ENCODE data around the gene GSK3A.

Gene GSK3A

GRCh38 chr19:42242512-42243409 lies at the start of gene GSK3A:
TSS of gene GSK3A (minus strand) at chr19:42242602. CDS start at chr19:42242465, 137 bp downstream.
- DNase-seq: peak; percentile 99

- DNase-seq: no peak
These were observed 49.0 kb upstream of the GSK3A start for GRCh38 chr19:42291435-42291810.

GRCh38 chr19:42290523-42291434 lies 48.4 kb upstream of the GSK3A start:
- no peak for DNase-seq

GRCh38 chr19:42290136-42290522 lies 47.7 kb upstream of the GSK3A start:
- no peak for DNase-seq

- DNase-seq: no peak
These were observed 47.2 kb upstream of the GSK3A start for GRCh38 chr19:42289556-42290041.

- DNase-seq: no peak
These were observed 46.6 kb upstream of the GSK3A start for GRCh38 chr19:42288881-42289555.

GRCh38 chr19:42288387-42288786 lies 46.0 kb upstream of the GSK3A start:
- DNase-seq: no peak

GRCh38 chr19:42287827-42288107 lies 45.4 kb upstream of the GSK3A start:
- no peak for DNase-seq

- DNase-seq: no peak
These were observed 44.8 kb upstream of the GSK3A start for GRCh38 chr19:42287017-42287826.

GRCh38 chr19:42286349-42287016 lies 44.1 kb upstream of the GSK3A start:
- DNase-seq: no peak

GRCh38 chr19:42285988-42286348 lies 43.6 kb upstream of the GSK3A start:
- no peak for DNase-seq

GRCh38 chr19:42285541-42285941 lies 43.1 kb upstream of the GSK3A start:
- DNase-seq: no peak

- DNase-seq: no peak
These were observed 42.4 kb upstream of the GSK3A start for GRCh38 chr19:42284591-42285341.

GRCh38 chr19:42284066-42284501 lies 41.7 kb upstream of the GSK3A start:
- DNase-seq: no peak

- DNase-seq: peak; percentile 50
These were observed 41.0 kb upstream of the GSK3A start for GRCh38 chr19:42283188-42284065.

GRCh38 chr19:42282819-42283187 lies 40.4 kb upstream of the GSK3A start:
- DNase-seq: no peak

- no peak for DNase-seq
These were observed 39.7 kb upstream of the GSK3A start for GRCh38 chr19:42281827-42282762.

- no peak for DNase-seq
These were observed 38.9 kb upstream of the GSK3A start for GRCh38 chr19:42281146-42281826.

All from NCI-H1436 treated with DMSO at 0.1 percent for 48 hours (cell line).